GM21786 (cell line): ENCODE data around the gene PPEF1.

Source experiments
- ATAC-seq: cut with Tn5 transposase; IDR thresholded peaks from one replicate; pipeline ENCODE4 v1.9.1; 2021; ENCODE audit not compliant: unreplicated experiment

Gene PPEF1, protein sequence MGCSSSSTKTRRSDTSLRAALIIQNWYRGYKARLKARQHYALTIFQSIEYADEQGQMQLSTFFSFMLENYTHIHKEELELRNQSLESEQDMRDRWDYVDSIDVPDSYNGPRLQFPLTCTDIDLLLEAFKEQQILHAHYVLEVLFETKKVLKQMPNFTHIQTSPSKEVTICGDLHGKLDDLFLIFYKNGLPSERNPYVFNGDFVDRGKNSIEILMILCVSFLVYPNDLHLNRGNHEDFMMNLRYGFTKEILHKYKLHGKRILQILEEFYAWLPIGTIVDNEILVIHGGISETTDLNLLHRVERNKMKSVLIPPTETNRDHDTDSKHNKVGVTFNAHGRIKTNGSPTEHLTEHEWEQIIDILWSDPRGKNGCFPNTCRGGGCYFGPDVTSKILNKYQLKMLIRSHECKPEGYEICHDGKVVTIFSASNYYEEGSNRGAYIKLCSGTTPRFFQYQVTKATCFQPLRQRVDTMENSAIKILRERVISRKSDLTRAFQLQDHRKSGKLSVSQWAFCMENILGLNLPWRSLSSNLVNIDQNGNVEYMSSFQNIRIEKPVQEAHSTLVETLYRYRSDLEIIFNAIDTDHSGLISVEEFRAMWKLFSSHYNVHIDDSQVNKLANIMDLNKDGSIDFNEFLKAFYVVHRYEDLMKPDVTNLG

GRCh38 chrX:18707426-18708049 is at the start of gene PPEF1:
TSS of gene PPEF1 (plus strand) at chrX:18707645. CDS start at chrX:18707781, 136 bp downstream.
- no peak for ATAC-seq

DNA sequence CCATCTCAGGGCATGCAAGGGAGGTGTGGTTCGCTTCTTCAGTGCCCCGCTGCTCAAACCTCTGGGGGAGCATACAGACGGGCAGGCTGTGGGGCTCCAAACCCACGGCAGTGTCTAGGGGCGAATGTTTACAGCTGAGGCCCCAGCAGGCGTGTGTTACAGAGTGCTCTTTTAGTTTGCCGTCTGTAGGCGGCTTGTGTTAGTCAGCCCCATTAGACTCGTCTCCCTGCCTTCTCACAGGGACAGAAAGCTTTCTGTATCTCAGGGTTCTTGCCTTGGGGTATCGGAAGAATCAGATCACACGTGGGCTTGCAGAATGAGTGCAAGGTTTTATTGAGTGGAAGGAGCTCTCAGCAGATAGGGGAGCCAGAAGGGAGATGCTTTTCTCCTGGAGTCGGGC is 46.2 kb upstream of the PPEF1 start:
- no peak for ATAC-seq

DNA sequence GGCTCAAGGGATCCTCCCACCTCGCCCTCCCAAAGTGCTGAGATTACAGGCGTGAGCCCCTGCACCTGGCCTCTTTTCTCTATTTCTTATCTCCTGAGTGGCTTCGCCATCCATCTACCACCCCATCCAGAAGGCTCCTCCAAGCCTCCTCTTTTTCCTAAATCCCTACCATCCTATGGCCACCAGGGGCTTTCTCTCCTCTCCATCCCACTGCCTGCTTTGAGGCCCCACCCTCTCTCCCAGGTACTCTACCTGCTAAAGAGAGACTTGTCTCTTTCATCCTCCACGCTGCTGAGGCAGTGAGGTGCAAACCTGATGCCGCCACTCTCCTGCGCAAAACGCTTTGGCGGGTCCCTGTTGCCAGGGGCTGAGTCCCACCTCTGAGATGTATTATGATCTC is 42.5 kb upstream of the PPEF1 start:
- no peak for ATAC-seq

GRCh38 chrX:18666614-18667013 is 40.8 kb upstream of the PPEF1 start:
- no peak for ATAC-seq

- ATAC-seq, result peak; percentile 64
These were observed 39.2 kb upstream of the PPEF1 start for GRCh38 chrX:18668071-18668835.

- ATAC-seq, result no peak
These were observed 35.4 kb upstream of the PPEF1 start, which contains the start of gene RS1 for GRCh38 chrX:18672008-18672407. TSS of gene RS1 (minus strand) at chrX:18672108. CDS start at chrX:18672068, 40 bp downstream.

DNA sequence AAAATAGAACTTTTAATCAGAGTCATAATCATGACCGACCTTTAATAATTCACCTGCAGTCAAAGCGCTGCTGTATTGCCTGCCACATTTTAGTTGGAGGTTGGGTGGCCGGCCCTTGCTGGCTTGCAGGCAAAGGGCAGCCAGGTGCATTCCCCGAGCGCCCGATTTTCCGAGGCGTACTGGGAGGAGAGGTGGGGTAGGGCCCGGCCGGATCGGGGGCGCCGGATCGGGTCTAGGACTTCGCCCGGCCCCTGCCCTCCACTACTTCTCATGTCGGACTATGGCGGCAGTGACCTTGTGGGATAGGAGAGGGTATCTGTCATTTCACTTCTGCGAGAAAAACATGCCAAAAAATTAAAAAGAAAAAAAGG is 33.0 kb upstream of the PPEF1 start:
- peak; percentile 23 for ATAC-seq

- peak; percentile 75 for ATAC-seq
These were observed 32.4 kb upstream of the PPEF1 start for GRCh38 chrX:18674788-18675735.

GRCh38 chrX:18676050-18676449 is 31.4 kb upstream of the PPEF1 start:
- no peak for ATAC-seq

DNA sequence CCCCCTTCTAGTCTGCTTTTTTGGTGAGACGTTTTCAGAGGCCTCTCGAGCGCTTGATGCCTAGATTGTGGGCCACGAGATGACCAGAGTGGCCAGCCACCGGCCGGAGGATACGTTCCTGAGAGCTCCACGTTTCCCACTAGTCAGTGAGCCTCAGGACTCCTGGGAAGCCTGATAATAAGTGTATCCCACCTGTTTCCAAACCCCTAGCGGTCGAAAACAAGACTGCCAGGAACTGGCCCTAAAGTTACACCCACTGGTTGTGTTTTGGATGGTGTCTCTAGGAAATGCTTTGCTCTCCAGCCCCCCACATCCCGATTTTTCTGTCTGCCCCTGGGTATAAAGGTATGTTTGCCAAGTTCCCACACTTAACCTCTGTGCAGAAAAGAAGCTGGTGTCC is 31.0 kb upstream of the PPEF1 start:
- no peak for ATAC-seq

- no peak for ATAC-seq
These were observed 30.1 kb upstream of the PPEF1 start for GRCh38 chrX:18677161-18677869.

- no peak for ATAC-seq
These were observed 25.4 kb upstream of the PPEF1 start for GRCh38 chrX:18681996-18682395.

DNA sequence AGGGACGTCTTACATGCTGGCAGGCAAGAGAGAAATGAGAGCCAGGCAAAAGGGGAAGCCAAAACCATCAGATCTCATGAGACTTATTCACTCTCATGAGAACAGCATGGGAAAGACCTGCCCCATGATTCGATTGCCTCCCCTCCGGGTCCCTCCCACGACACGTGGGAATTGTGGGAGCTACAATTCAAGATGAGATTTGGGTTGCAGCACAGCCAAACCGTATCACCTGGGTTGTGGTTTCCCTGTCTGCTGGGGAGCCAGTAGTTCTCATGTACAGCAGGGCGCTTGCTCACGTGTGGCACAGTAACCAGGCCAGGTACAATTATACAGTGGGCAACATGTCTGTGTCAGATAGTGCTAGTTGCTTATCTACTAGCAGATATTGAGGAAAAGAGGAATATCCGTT is 24.5 kb upstream of the PPEF1 start:
- no peak for ATAC-seq

DNA sequence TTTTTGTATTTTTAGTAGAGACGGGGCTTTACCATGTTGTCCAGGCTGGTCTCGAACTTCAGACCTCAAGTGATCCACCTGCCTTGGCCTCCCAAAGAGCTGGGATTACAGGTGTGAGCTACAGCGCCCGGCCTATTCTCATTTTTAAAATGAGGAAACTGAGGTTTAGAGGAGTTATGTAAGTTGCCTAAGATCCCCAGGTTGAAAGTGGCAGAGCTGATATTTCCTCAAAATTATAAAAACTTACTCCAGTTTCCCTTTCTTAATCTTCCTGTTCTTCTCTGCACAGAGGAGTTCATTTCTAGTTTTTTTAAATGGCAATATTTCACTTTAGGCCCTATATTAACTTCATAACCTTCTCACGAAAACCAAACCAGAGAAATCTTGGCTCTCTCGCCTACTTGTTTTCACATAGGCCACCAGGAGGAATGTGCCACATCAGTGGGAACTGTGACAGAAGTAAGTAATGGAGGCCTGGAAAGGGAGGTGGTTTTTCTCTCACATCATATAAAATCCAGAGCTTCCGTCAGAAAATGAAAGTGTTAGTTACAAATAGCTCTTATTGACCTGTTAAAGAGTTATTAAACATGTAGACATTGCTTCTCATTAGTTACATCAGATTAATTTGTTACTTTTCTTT is 19.5 kb upstream of the PPEF1 start:
- ATAC-seq, result no peak

GRCh38 chrX:18691431-18691830 is 16.0 kb upstream of the PPEF1 start:
- no peak for ATAC-seq

GRCh38 chrX:18692541-18692940 is 14.9 kb upstream of the PPEF1 start:
- no peak for ATAC-seq

DNA sequence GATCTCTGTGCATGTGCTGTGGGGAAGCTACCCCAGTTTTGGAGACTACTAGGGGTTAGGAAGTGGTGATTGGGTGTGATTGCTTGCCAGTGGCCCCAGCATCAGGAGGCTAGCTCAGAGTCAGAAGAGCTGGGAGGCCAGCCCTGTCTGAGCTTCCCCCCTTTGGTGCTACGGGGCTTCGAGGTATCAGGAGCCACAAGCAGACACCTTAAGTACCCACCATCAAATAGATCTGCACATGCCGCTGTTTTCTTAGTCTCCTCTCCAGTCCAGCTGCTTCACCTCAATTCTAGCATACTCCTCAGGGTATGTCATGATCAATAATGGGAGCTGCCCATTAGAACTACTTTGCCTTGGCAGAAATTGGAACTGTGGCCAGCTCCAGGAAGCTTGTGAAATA is 10.8 kb upstream of the PPEF1 start:
- ATAC-seq, result no peak

DNA sequence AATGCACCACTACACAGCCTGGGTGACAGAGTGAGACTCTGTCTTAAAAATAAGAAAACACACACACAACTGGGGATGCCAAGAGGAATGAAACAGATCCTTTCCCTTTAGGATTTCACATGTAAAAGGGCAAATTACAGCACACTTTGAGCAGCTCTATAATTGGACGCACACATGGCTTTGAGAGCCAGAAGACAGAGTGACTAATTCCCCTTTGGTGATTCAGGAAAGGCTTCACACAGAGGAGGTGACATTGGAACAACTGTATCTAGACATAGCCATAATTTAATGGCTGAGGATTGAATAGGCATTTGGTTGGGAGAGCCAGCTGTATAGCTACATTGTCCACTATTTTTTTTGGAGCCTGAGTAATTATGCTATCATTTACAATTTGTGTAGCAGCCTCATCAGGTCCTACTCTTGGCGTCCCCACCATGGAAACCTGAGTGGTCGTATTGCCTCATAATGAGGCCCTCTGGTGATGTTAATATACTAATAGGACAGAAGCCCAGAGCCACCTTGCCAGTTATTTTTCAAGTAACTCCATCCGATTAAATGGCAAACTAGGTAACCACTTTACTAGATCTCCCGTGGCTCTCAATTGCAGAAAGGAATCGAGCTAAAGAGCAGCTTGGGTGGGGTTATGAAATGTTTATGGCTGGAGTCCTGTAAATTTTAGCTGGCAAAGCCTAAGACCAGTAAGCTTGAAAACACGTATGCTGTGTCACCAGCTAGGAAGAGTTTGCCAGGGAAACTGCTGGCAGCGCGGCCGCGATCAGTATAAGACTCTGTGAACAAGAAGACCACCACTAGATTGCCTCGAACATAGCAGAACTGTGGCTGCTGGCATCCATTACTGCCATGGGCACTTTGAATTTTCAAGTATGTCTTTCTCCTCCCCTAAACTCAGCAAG is 8.5 kb upstream of the PPEF1 start:
- ATAC-seq, result no peak
